Fibroblast of upper back skin (primary cell): Measurements from ENCODE around the gene CD300LB.
"Not testable (repeated sequence)": the region's sequence is repeated elsewhere in the genome, so short reads cannot be mapped to it uniquely, and the experiment has no call there.

Experiments used
- DNase-seq: peaks from one replicate; pipeline ENCODE4 v3.0.0-alpha.2; 2013

CD300LB gene

DNA sequence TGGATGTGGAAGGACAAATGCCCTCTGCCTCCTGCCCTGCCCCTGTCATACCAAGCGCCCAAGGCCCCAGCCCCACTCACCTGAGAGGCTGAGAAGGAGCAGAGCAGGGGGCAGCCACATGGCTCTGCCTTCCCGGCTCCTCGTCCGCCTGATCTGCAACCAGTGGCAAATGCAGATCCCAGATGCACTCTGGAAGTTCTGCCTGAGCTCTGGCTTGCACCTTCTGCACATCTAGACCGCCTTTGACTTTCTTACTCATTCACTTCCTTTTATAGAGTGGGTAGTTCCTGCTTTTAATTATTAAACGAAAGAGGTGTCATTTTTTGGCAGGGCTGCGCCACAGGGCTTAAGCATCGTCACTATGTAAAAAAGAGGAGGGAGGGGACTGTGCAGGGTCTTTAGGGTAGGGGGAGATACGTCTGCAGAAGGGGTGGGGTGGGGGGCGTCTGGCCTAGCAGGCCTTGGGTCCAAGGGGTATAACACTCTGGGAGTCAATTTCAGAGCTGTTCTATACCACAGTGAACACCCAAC lies at the start of gene CD300LB:
TSS of gene CD300LB (minus strand) at position 245 of the 531 bp plus-strand sequence. CDS start at position 120, 125 bp downstream.
- no peak for DNase-seq

DNA sequence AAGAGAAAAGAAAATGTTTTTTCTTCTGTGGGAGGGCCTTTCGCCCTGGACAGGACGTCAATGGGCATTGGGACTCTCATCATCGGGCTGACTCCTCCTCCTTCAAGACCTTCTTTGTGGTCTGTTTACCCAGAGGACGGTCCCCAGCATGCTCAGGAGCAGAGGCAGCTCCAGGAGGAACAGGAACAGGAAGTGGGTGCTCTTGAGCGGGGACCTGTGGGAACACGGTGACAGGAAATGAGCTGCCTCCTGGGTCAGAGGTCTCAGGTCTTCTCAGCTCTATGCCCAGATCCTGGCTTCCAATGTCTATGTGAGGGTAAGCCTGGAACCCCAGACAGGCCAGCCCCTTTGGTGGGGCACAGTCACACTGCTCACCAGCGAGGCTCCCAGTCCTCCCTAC lies 48.6 kb upstream of the CD300LB start:
- DNase-seq = no peak

DNA sequence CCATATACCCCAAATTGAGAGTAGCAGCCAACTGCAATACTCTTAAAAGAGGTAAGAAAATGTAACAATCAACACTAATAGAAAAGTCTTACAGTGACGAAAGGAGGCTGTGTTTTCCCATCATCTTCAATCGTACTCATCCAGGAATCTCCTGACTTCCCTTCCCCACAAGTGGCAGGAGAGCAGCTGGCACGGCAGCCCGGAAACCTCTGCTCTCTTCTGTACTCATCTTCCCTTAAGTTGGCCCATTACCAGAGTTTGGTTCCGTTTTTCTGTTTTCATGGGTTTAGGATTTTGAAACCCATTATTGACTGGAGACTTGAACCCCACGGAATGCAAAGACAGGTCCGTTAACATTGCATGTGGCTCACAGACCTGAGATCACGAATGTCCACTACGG lies 47.7 kb upstream of the CD300LB start:
- no peak for DNase-seq

DNA sequence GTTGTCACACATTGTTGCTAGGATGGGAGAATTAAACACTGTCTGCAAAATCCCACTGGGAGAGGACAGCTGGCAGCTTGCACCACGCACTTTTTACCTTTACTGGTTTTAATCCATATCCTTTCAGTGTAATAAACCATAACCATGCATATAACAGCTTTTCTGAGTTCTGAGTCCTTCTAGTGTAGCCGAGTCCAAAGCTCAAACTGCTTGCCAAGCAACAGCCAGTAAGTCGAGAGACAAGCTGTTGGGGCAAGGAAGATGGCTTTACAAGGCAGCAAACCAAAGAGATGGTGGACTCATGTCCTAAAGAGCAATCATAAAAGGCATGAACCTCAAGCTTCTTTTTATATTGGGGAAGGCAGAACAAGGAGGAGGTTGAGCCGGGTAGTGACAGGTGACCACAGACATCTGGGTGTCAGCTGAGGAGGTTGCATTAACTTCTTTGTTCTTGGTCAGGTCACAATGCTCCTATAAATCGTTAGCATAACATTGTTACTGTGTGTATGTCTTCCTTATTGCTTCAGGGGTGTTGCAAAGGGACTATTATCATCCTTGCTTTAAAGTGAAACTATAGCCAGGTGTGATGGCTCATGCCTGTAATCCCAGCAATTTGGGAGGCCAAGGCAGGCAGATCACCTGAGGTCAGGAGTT lies 43.3 kb upstream of the CD300LB start:
- DNase-seq = no peak

DNA sequence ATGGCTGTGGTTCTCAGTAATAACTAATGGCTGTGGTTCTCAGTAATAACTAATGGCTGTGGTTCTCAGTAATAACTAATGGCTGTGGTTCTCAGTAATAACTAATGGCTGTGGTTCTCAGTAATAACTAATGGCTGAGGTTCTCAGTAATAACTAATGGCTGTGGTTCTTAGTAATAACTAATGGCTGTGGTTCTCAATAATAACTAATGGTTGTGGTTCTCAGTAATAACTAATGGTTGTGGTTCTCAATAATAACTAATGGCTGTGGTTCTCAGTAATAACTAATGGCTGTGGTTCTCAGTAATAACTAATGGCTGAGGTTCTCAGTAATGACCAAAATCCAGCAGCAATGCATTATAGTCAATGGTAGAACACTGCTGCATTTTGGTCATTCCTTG lies 42.4 kb upstream of the CD300LB start:
- DNase-seq = not testable (repeated sequence)

DNA sequence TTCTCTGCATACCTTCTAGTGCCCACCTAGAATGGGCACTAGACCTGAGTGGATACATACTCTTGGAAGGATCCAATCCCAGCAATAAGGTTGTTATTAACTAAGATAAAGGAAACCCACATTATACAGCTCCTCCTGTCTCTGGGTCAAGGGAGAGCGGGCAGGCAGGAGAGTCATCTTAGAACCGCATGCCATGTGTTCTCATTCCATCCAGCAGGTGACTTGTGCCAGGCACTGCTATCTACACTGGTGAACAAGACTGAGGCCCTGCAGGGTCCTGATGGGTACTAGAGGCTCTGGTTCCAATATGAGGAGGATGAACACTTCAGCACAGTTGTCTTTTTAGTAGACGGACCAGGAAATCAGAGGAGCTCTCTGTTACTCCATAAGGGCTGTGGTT lies 41.9 kb upstream of the CD300LB start:
- no peak for DNase-seq

DNA sequence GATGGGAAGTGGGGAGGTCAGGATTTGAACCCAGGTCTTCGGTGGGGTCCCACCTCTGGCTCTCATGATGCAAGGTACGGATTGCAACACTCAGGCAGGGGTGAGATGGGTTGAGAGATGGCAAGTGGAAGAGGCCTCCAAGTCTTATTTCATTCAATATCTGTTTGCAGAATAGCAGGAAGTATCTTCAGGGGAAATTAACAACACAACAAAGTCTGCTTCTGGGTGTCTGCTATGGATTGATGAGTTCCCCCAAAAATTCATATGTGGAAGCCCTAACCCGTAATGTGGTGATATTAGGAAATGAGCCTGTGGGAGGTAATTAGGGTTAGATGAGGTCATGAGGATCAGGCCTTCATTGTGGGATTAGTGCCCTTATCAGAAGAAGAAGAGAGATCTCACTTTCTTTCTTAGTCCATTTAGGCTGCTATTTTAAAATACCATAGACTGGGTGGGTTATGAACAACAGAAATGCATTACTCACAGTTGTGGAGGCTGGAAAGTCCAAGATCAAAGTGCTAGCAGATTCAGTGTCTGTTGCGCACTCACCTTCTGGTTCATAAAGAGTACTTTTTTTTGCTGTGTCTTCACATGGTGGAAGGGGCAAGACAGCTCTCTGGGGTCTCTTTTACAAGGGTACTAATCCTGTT lies 40.5 kb upstream of the CD300LB start:
- DNase-seq = no peak

DNA sequence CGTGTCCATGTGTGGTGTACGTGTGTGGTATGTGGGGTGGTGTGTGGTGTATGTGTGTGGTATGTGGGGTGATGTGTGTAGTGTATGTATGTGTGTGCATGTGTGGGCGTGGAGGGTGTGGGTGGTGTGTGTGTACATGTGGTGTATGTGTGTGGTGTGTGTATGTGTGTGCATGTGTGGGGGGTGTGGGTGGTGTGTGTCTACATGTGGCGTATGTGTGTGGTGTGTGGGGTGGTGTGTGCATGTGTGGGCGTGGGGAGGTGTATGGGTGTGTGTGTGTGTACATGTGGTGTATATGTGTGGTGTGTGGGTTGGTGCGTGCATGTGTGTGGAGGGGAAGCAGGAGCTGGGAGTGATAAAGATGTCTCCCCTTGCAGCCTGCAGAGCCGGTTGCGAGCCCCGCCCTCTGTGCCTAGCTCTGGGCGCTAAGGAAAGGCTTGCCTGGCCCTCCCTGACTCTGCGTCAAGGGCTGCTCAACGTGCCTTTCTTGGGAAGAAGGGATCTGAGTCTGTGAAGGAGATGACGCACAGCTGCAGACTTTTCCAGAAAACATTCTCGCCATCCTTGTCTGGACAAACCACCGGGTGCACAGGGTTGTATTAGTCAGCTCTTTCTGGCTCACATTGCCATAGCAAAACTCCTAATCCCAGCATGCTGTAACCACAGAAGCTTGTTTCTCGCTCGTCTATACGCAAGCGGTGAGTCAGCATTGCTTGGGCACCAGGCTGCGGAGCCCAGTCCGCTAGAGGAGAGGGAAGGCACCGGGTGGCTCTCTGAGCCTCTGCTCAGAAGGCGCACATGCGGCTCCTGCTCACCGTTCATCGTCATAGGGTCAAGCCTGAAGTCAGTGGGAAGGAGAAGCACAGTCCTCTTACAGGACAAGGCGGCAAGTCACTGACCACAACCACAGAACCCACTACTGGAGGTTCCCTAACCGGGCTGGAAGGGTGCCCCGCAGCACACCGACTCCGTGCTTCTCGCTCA lies 38.0 kb upstream of the CD300LB start:
- peak; percentile 93 for DNase-seq

DNA sequence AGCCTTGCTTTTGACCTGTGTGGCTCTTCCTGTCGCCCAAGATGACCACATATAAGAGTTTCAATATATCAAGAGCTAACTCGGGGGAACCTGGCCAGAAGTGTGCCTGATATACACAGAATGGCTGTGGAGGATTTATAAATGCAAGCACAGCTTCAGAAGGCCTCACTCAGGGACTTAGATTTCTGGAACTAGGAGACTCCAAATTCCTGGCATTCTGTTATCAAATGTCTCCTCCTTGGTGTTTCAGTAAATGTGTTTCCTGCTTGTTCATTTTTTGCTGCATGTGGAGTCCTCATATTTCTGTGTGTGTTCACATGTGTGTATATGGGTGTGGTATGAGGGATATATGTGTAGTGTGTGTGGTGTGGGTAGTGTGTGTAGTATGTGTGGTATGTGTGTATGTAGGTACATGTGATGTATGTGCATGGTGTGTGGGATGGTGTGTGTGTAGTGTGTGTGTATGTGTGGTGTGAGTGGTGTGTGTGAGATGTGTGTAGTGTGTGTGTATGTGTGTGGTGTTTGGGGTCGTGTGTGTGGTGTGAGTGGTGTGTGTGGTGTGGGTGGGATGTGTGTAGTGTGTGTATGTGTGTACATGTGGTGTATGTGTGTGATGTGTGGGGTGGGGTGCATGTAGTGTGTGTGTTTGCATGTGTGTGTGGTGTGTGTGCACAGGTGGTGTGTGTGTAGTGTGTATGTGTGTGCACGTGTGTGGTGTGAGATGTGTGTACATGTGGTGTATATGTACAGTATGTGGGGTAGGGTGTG lies 37.0 kb upstream of the CD300LB start:
- DNase-seq = peak; percentile 40

DNA sequence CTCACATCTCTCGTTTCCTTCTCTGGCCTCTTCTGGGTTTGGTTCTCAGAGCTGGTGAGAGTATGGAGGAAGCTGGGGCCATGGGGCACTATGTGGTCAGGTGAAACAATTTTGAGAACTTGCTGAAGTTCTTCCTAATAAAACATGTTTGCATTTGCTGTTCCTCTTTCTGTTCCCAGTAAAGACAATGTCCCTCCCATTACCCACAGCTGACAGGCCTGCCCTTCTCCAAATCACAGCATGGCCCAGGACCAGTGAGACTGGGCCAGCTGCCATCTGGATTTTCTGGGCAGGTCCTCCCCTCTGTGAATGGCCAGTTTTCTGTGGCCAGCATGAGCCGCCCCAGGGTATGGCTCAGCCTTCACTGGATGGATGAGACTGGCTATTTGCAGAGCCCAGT lies 36.1 kb upstream of the CD300LB start, which contains the start of gene CD300H:
TSS of gene CD300H (minus strand) at position 113 of the 400 bp plus-strand sequence.
- no peak for DNase-seq

DNA sequence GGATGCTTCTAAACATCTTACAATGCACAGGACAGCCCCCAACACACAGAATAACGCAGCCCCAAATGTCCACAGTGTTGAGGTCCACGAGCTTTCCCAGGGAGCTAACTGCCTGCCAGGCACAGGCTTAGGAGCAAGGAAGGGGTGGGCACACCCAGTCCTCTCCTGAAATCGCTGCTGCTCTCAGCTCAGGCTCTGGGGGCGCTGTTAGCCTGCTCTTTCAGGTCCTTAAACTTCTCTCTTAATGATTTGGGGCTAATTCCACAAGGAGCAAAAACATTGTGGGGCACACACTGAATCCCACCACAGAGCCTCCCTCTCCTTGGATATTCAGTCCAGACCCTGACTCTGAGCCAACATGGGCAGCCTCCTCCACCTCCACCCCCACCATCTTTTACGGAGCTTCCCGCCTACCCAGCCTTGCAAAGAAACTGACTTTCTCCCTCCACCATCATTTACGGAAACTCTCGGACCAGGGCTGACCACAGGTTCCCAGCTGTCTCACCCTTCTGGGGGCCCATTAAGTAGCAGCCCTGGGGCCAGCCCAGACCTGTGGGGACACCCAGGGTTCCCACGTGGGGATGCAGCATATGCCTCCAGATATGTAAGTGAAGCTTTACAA lies 35.0 kb upstream of the CD300LB start:
- DNase-seq = peak; percentile 13

DNA sequence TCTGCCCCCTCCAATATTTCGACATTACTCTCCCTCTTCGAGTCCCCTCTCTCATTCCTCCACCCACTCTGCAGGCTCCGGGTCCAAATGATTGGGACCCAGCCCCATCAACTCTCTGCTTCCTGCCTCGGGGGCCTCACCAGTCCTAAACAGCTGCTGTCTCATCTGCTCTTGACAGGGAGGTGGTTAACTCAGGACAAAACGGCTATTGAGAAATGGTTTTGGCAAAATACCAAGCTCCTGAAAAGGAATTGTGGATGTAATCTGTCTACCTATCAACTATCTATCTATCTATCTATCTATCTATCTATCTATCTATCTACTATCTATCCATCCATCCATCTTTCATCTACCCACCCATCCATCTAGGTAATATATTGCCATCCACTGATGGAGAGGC lies 33.9 kb upstream of the CD300LB start:
- DNase-seq = no peak

DNA sequence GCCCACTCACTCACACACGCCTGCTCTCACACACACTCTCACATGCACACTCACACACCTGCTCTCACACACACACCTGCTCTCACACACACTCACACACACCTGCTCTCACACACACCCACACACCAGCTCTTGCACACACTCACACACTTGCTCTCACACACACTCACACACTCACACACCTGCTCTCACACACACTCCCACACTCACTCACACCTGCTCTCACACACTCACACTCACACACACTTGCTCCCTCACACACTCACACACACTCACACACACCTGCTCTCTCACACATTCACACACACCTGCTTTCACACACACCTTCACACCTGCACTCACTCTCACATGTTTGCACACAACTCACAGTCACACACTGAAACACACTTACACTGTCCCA lies 32.1 kb upstream of the CD300LB start:
- no peak for DNase-seq

DNA sequence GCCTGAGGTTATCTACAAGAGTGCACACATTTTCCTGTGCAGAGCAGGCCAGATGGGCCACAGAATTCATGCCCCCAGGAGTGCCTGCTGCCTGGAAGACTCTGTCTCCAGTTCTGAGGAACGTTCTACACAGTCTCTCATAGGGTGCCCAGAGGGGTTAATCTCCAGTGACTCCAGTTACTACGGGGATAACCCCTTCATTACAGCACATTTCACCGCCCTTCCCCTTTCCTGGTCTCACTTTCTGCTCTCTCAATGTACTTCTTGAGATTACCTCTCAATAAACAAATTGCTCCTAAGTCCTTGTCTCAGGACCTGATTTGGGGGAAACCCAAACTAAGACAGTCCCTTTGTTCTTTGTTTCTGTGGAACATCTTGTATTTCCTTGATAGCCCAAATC lies 30.3 kb upstream of the CD300LB start:
- no peak for DNase-seq

DNA sequence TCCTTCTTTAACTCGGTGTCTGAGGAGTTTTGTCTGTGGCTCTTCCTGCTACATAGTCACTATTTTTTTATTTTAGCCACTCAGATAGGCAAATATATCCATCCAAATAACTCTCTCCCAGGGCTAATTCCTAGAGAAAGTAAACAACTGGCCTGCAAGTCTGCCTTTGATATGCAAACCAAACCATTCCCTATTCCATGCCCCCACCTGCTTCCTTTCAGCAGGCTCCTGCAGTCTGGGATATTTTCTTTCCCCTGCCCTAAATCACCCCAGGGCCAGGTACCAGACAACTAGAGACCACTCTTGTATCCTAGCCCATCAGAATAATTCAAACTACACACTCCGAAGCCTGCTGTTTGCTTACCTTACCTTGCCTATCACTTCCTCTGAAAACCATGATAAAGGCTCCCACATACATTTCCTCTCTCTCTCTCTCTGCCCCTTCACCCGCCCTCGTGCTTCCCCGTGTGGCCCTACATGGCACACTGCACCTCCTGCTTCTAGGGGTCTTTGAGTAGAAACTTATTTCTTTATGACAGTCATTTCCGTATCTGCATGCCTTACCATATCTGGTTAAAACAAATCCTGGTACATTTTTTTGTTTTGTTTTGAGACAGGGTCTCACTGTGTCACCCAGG lies 27.7 kb upstream of the CD300LB start:
- no peak for DNase-seq

DNA sequence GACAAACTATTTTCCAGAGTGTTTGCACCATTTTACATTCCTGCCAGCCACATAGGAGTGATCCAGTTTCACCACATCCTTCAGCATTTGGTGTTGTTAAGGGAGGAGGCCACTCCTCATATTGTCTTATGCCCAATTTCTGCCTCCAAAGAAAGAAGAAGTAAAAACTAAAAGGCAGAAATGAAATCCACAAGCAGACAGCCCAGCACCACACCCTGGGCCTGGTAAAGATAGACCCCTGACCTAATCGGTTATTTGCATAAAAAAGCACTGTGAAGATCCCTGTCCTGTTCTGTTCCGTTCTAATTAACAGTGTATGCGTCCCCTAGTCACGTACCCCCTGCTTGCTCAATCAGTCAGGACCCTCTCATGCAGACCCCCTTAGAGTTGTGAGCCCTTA lies 27.1 kb upstream of the CD300LB start:
- not testable (repeated sequence) for DNase-seq

DNA sequence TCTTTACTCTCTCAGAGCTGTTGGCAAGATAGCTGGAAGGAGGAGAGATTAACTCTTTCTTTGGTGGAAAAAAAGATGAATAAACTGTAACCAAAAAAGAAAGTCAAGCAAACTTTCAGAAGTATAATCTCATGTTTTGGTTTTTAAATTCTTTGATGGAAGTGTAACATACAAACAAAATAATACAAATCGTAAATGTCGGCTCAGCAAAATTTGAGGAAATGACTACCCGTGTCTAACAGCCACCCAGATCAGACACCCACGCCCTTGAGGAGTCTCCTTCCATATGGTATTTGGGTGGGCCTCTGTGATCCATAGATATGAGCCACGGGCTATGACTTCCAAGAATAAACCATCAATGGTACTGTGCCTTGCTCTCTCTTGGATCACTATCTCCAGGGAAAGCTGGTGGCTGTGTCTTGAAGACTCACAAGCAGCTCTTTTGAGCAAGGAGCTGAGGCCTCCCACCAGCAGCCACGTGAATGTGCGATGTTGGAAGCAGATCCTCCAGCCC lies 24.2 kb upstream of the CD300LB start:
- DNase-seq = no peak

DNA sequence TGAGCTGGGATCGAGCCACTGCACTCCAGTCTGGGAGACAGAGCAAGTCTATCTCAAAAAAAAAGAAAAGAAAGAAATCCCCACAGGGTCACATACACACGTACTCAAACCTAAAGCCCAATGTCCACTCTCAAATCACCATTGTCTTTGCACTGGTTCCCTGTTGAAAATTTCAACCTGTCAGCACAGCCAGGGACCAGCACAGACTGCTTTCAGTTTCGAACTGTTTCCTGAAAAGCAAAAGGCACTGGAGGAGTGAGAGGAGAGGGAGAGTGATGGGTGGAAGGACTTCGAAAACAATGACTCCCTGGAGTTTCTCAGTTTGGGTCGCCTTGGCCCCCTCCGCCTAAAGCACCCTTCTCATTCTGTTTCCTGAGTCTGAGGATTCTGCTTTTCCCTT lies 23.6 kb upstream of the CD300LB start:
- no peak for DNase-seq

DNA sequence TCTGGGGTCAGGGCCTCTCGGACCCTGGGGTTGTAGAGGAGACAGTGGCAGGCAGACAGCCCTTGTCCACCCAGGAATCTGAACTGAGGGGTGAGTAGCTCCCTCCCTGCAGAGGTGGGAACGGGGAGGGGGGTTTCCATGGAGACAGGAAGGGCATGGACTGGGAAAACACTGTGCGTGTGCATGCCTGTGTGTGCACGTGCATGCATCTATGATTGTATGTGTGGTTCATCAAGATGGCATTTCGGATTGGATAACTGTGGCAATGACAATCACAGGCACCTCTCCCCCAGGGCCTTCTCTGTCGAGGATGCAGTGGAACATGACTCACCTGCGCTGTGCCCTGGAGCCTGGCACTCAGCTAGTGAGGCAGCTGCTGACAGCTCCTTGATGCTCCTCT lies 20.8 kb upstream of the CD300LB start:
- no peak for DNase-seq

DNA sequence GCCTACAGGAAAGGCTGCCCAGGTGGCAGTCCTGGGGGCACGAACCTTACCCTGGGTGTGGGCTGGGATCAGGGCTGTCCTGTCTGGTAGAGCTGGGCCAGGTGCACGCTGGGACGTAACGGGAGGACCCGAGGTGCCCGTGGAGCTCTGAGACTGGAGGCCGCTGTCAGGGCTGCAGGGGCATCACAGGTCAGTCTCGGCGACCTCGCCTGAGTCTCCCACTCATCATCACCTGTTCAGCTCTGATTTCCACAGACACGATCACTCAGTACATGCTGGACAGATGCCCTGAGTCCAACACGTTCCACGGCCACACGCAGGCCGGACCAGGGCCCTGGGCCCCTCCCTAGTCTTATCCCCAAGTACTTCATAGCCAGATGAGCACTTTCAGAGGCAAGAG lies 19.3 kb upstream of the CD300LB start:
- DNase-seq = no peak

DNA sequence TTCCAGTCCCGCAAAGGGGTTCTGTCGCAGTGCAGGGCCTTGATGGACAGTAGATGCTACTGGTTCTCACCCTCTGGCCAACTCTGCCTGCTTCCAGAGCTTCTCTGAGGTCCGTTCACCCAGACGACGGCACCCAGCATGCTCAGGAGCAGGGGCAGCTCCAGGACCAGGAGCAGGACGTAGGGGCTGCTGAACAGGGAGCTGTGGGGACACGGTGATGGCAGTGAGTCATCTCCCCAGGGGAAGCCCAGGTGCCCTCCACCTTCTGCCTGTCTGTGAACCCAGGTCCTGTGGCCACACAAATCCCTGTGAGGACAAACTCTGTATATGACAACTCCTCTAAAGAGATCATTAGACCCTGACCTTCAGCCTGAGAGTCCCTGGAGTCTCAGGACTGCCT lies 18.1 kb upstream of the CD300LB start:
- no peak for DNase-seq
